ENCODE measurements around the gene CCSER1.

CCSER1 gene

DNA sequence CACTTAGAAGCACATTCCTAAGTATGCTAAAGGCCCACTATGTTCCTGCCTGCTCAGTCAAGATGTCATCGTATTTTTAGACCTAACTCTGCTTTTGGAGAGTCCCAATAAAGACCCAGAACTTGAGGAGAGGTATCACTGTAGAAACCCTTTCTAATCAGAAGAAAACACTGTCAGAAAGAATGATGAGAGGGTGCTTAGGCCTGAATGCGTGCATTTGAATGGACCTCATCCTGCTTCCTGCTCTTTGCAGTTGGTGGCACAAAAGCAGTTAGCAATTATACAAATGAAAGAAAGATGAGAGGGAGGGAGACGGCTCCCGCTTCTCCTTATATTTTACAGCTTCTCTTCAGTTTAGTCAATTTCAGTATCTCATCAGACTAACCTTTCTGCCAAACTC, 987.2 kb downstream of the CCSER1 start:
- Histone ChIP-seq H3K27me3 (replicated peaks) (no peaks in the 10 kb centered on the region), H3K36me3 (replicated peaks) (no peaks in the 10 kb centered on the region), H3K27ac (no peak overlapping the region), H3K4me3 (ENCODE audit: low read depth, low read length) (no peak overlapping the region)
- in situ Hi-C loops (cut with HindIII; ENCODE audit: low pct_ligation_motif_present, low sequenced_read_pairs), result no loop called here
- TF ChIP-seq CTCF (IDR thresholded peaks at IDR 0.05; ENCODE audit: low read depth, low read length, missing control alignments), result no peak
- DNase-seq, result no peak

GRCh38 chr4:91116861-91117260, 989.7 kb downstream of the CCSER1 start:
- Histone ChIP-seq H3K27ac (no peak overlapping the region), H3K36me3 (replicated peaks) (no peaks in the 10 kb centered on the region), H3K4me3 (ENCODE audit: low read depth, low read length) (no peak overlapping the region), H3K27me3 (replicated peaks) (no peaks in the 10 kb centered on the region)
- DNase-seq, result no peak
- TF ChIP-seq CTCF (IDR thresholded peaks at IDR 0.05; ENCODE audit: low read depth, low read length, missing control alignments), result peak; percentile 35
- in situ Hi-C loops (cut with HindIII; ENCODE audit: low pct_ligation_motif_present, low sequenced_read_pairs), result no loop called here

GRCh38 chr4:91118597-91118996, 991.4 kb downstream of the CCSER1 start:
- no peak overlapping the region for H3K27ac ChIP-seq
- TF ChIP-seq CTCF (IDR thresholded peaks at IDR 0.05; ENCODE audit: low read depth, low read length, missing control alignments), result no peak
- H3K4me3 ChIP-seq (ENCODE audit: low read depth, low read length), result no peak overlapping the region

GRCh38 chr4:91123742-91124141, 996.5 kb downstream of the CCSER1 start:
- H3K36me3 ChIP-seq (replicated peaks), result no peaks in the 10 kb centered on the region
- no peaks in the 10 kb centered on the region for H3K27me3 ChIP-seq (replicated peaks)
- TF ChIP-seq CTCF (IDR thresholded peaks at IDR 0.05; ENCODE audit: low read depth, low read length, missing control alignments), result no peak
- no peak overlapping the region for H3K27ac ChIP-seq
- in situ Hi-C loops (cut with HindIII; ENCODE audit: low pct_ligation_motif_present, low sequenced_read_pairs), result no loop called here
- DNase-seq, result no peak
- H3K4me3 ChIP-seq (ENCODE audit: low read depth, low read length), result no peak overlapping the region

More at GRCh38 chr4:91118597-91118996, 991.4 kb downstream of the CCSER1 start:
- H3K36me3 ChIP-seq (replicated peaks), result no peaks in the 10 kb centered on the region
- no peak for DNase-seq
- no peaks in the 10 kb centered on the region for H3K27me3 ChIP-seq (replicated peaks)
- in situ Hi-C loops (cut with HindIII; ENCODE audit: low pct_ligation_motif_present, low sequenced_read_pairs), result no loop called here

DNA sequence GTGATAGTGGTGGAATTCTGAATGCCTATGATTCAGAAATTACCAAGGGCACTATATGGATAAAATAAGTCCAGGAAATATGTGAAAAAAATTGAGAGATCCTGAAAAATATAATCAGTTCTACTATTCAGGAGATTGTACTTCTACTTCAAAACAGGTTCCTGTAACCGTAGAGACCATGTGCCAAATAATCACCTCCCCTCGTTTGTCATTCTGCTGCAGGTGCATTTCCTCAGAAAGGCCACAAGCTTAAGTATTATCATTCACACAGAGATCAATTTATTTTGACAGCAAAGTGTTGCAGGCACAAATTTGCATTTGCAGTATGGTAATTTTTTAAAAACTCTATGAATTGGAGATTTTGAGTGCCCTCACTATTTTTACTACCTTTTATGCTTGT, 1000.0 kb downstream of the CCSER1 start:
- H3K4me3 ChIP-seq (ENCODE audit: low read depth, low read length), result no peak overlapping the region
- in situ Hi-C loops (cut with HindIII; ENCODE audit: low pct_ligation_motif_present, low sequenced_read_pairs), result no loop called here
- no peak for DNase-seq
- H3K27ac ChIP-seq, result no peak overlapping the region
- no peaks in the 10 kb centered on the region for H3K27me3 ChIP-seq (replicated peaks)
- no peak for TF ChIP-seq CTCF (IDR thresholded peaks at IDR 0.05; ENCODE audit: low read depth, low read length, missing control alignments)
- H3K36me3 ChIP-seq (replicated peaks), result no peaks in the 10 kb centered on the region

DNA sequence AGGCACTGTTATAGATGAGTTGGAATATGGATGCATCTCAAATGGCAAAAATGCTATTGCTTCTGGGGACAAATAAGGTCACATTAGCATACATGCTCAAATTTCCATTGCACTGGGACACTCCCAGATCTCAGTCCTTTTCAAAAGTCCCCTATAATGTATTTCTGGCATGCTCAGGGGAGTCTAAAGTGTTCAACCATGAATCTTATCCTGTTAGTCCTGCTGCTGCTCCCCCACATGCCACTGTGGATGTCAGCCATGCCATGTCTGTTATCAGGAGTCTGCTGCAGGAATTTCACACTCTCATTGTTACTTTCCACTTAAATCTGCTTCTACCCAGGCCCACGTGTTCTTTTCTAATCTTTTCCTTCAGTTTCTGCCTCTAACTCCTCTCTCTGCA, 1000.6 kb downstream of the CCSER1 start:
- in situ Hi-C loops (cut with HindIII; ENCODE audit: low pct_ligation_motif_present, low sequenced_read_pairs), result no loop called here
- Histone ChIP-seq H3K36me3 (replicated peaks) (no peaks in the 10 kb centered on the region), H3K27ac (no peak overlapping the region), H3K4me3 (ENCODE audit: low read depth, low read length) (no peak overlapping the region), H3K27me3 (replicated peaks) (no peaks in the 10 kb centered on the region)
- no peak for TF ChIP-seq CTCF (IDR thresholded peaks at IDR 0.05; ENCODE audit: low read depth, low read length, missing control alignments)
- DNase-seq, result no peak

All from brain microvascular endothelial cell (primary cell).